ENCODE results near the gene PARP15. TPM values are rescaled to one million over a fixed set of nuclear protein-coding genes. Genes with fewer than 3 reads are reported as not detected.
A peak's percentile ranks its signal among the peaks of the same experiment; 100 is the strongest.
"Not testable (repeated sequence)": the region's sequence is repeated elsewhere in the genome, so short reads cannot be mapped to it uniquely, and the experiment has no call there.

The PARP15 gene
- total RNA-seq, 2 donors from 2014 or later = 0.52 TPM; not detected in 1

GRCh38 chr3:122679882-122680474 is 102.5 kb downstream of the PARP15 start:
- intact Hi-C loops (cut with DNase I) = no loop called here
- ATAC-seq = peak; percentile 43
- H3K9me3 ChIP-seq = no peaks in the 10 kb centered on the region
- DNase-seq = peak; percentile 24 to 34 (median 30)
- no peaks in the 10 kb centered on the region for H3K27me3 ChIP-seq
- H3K27ac ChIP-seq = peak overlapping the region; percentile 71 to 93 (median 90)
- peaks cover 33% of the 10 kb centered on the region for H3K4me1 ChIP-seq
- WGBS, 2 donors = 14 to 21% methylated on average over 10 of the region's 10 CpGs
- H3K4me3 ChIP-seq = peak overlapping the region; percentile 44 to 84
- H3K36me3 ChIP-seq (replicated peaks in 1 of 2; ENCODE audit: insufficient read depth in 1 of 2, low read depth in 2 of 2) = no peaks in the 10 kb centered on the region
- no peak for TF ChIP-seq POLR2A (IDR thresholded peaks at IDR 0.05)
- TF ChIP-seq CTCF (IDR thresholded peaks at IDR 0.05) = no peak

GRCh38 chr3:122680475-122681283 is 103.2 kb downstream of the PARP15 start, which contains the start of gene PARP14:
PARP14 (plus strand) TSS chr3:122680839; CDS start chr3:122680884, 45 bp downstream.
- DNase-seq (peak; percentile 76 to 86 (median 80)), ATAC-seq (peak; percentile 83)
- intact Hi-C loops (cut with DNase I) = no loop called here
- Histone ChIP-seq H3K27ac (peak within 1 kb of the TSS; percentile 71 to 93 (median 90)), H3K4me3 (peak within 1 kb of the TSS; percentile 44 to 84), H3K4me1 (peaks cover 33% of the 10 kb centered on the region), H3K36me3 (replicated peaks in 1 of 2; ENCODE audit: insufficient read depth in 1 of 2, low read depth in 2 of 2) (no peaks in the 10 kb centered on the region), H3K9me3 (no peaks in the 10 kb centered on the region), H3K27me3 (no peaks in the 10 kb centered on the region)
- TF ChIP-seq CTCF (IDR thresholded peaks at IDR 0.05) (peak in 5 of 7 experiments; percentile 8 to 42 (median 21)), POLR2A (IDR thresholded peaks at IDR 0.05) (peak in 2 of 3 donors; percentile 75 to 76)
- 0% methylated on average over 39 to 61 of the region's 63 CpGs for WGBS, 2 donors

- DNase-seq (no peak), ATAC-seq (no peak)
- no peak for TF ChIP-seq POLR2A (IDR thresholded peaks at IDR 0.05)
- TF ChIP-seq CTCF (IDR thresholded peaks at IDR 0.05) = no peak
- Histone ChIP-seq H3K4me1 (peaks cover 33% of the 10 kb centered on the region), H3K36me3 (replicated peaks in 1 of 2; ENCODE audit: insufficient read depth in 1 of 2, low read depth in 2 of 2) (no peaks in the 10 kb centered on the region), H3K27me3 (no peaks in the 10 kb centered on the region), H3K27ac (peak overlapping the region; percentile 71 to 93 (median 90)), H3K4me3 (peak overlapping the region; percentile 44 to 84), H3K9me3 (no peaks in the 10 kb centered on the region)
- WGBS, 2 donors = 25 to 31% methylated on average over 17 to 24 of the region's 24 CpGs
- intact Hi-C loops (cut with DNase I) = no loop called here
Observed at GRCh38 chr3:122681284-122681973, 104.0 kb downstream of the PARP15 start.

GRCh38 chr3:122681974-122682409 is 104.5 kb downstream of the PARP15 start:
- DNase-seq = no peak
- intact Hi-C loops (cut with DNase I) = no loop called here
- no peak overlapping the region for H3K4me3 ChIP-seq
- H3K9me3 ChIP-seq = no peaks in the 10 kb centered on the region
- ATAC-seq = no peak
- no peaks in the 10 kb centered on the region for H3K27me3 ChIP-seq
- H3K4me1 ChIP-seq = peaks cover 33% of the 10 kb centered on the region
- WGBS, 2 donors = 75 to 79% methylated on average over 3 of the region's 3 CpGs
- peaks cover 0 to 1% of the 10 kb centered on the region in 2 donors for H3K36me3 ChIP-seq (replicated peaks in 1 of 2; ENCODE audit: insufficient read depth in 1 of 2, low read depth in 2 of 2)
- TF ChIP-seq CTCF (IDR thresholded peaks at IDR 0.05) = no peak
- no peak for TF ChIP-seq POLR2A (IDR thresholded peaks at IDR 0.05)
- H3K27ac ChIP-seq = peak overlapping the region in 2 of 4 donors; percentile 89 to 93

GRCh38 chr3:122682778-122683411 is 105.4 kb downstream of the PARP15 start:
- WGBS, 2 donors = 91% methylated on average over 11 of the region's 11 CpGs
- H3K4me3 ChIP-seq; DNase-seq; ATAC-seq; H3K36me3 ChIP-seq (replicated peaks in 1 of 2; ENCODE audit: insufficient read depth in 1 of 2, low read depth in 2 of 2); H3K27ac ChIP-seq; H3K9me3 ChIP-seq; H3K27me3 ChIP-seq; intact Hi-C loops (cut with DNase I): not testable (repeated sequence)
- H3K4me1 ChIP-seq = peaks cover 33% of the 10 kb centered on the region
